Lung (tissue), 12 donors: ENCODE data around the gene OR8G1. TPM values are rescaled to one million over a fixed set of nuclear protein-coding genes. Genes with fewer than 3 reads are reported as not detected.
"Not testable (repeated sequence)": the region's sequence is repeated elsewhere in the genome, so short reads cannot be mapped to it uniquely, and the experiment has no call there.

ENCODE experiments used
- ATAC-seq: fragments of 200-7000 bp; cut with Tn5 transposase; one replicate; pipeline ENCODE4 v1.9.1; 2020; ENCODE audit warnings: moderate number of reproducible peaks; ENCODE audit not compliant: insufficient read depth, low FRiP score
- DNase-seq, 3 donors: peaks; one replicate each; pipeline ENCODE4 v3.0.0-alpha.2; 2013 to 2017
- H3K27ac ChIP-seq, 2 donors: one replicate each; pipeline ENCODE4 v1.5.1; 2013; ENCODE audit warnings: mild to moderate bottlenecking in 2 of 2, moderate library complexity in 2 of 2, control low read depth in 1 of 2, inconsistent platforms in 1 of 2, low read depth in 1 of 2, low read length in 1 of 2
- H3K27me3 ChIP-seq, 3 donors: one replicate each; pipeline ENCODE4 v1.5.1; 2013; ENCODE audit warnings: low read length in 2 of 3; ENCODE audit not compliant: control insufficient read depth in 3 of 3, insufficient read depth in 3 of 3
- H3K36me3 ChIP-seq, 4 donors: one replicate each; pipeline ENCODE4 v1.5.1; 2013; ENCODE audit warnings: low read length in 4 of 4, mild to moderate bottlenecking in 1 of 4, moderate library complexity in 1 of 4; ENCODE audit not compliant: control insufficient read depth in 4 of 4, insufficient read depth in 4 of 4
- H3K4me1 ChIP-seq, 5 donors: one replicate each; pipeline ENCODE4 v1.5.1; 2013; ENCODE audit warnings: low read length in 5 of 5, mild to moderate bottlenecking in 2 of 5, moderate library complexity in 1 of 5; ENCODE audit not compliant: control insufficient read depth in 5 of 5, insufficient read depth in 5 of 5
- H3K4me3 ChIP-seq: one replicate; pipeline ENCODE4 v1.5.1; 2013; ENCODE audit warnings: mild to moderate bottlenecking, control low read depth, moderate library complexity
- H3K9ac ChIP-seq, 2 donors: one replicate each; pipeline ENCODE4 v1.5.1; 2013; ENCODE audit warnings: low read length in 2 of 2, control low read depth in 1 of 2; ENCODE audit not compliant: insufficient read depth in 1 of 2
- H3K9me3 ChIP-seq, 4 donors: one replicate each; pipeline ENCODE4 v1.5.1; 2013; ENCODE audit warnings: low read length in 3 of 4, mild to moderate bottlenecking in 1 of 4, moderate library complexity in 1 of 4; ENCODE audit not compliant: control insufficient read depth in 4 of 4, insufficient read depth in 3 of 4
- WGBS, 2 donors: extraction: QIAGEN DNeasy Blood & Tissue Kit; methylation state at CpG; one replicate each; pipeline ENCODE4 v1.1.7; 2013; 5-methylcytosine and 5-hydroxymethylcytosine counted together
- polyA plus RNA-seq, 2 donors: library from polyadenylated mRNA; stranded (reverse); fragments of 200-250 nt; gene quantifications; one replicate each; pipeline ENCODE4 v1.2.1, GENCODE V29; 2013
- total RNA-seq, 2 donors: library from RNA; depleted of rRNA in 1 of 2; stranded (reverse); fragments of >200 nt in 1 of 2; gene quantifications; one replicate each; pipeline ENCODE4 v1.2.1, GENCODE V29; 2014 to 2021
- TF ChIP-seq, protein P1 (sequence below): IDR thresholded peaks from 2 replicates; pipeline ENCODE4 v1.5.1; 2012; ENCODE audit warnings: mild to moderate bottlenecking; ENCODE audit errors: control extremely low read depth, extremely low read depth
- donor health status: control.
- donor health status: control.
- donor health status: Bipolar disorder and iron deficiency.
- donor health status: healthy.
- donor health status: DM: yes; HTN: yes; CAD: no.

Gene OR8G1
- total and polyA plus RNA-seq, 4 donors, result not detected

DNA sequence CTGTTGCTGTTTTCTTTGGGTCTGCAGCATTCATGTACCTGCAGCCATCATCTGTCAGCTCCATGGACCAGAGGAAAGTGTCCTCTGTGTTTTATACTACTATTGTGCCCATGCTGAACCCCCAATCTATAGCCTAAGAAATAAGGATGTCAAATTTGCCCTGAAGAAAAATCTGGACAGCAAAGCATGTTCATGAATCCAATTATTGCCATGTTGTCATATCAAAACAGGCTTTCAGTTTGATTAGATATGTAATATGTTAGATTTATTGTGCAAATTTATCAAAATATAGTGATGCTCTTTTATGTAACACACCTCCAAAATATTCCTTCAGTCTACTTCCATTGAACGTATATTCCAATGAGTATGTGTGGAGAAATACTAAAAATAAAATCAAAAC, 15.4 kb upstream of the OR8G1 start:
- no peak for DNase-seq
- Histone ChIP-seq H3K27ac (no peak overlapping the region), H3K4me3 (no peak overlapping the region), H3K36me3 (no peaks in the 10 kb centered on the region), H3K9me3 (peaks cover 0 to 2% (median 0%) of the 10 kb centered on the region in 4 donors), H3K9ac (no peak overlapping the region), H3K27me3 (peaks cover 0 to 2% (median 0%) of the 10 kb centered on the region in 3 donors), H3K4me1 (no peaks in the 10 kb centered on the region)
- ATAC-seq, result no peak
- WGBS, 2 donors, result 84 to 95% methylated on average over 1 of the region's 1 CpG
- TF ChIP-seq, protein P1, sequence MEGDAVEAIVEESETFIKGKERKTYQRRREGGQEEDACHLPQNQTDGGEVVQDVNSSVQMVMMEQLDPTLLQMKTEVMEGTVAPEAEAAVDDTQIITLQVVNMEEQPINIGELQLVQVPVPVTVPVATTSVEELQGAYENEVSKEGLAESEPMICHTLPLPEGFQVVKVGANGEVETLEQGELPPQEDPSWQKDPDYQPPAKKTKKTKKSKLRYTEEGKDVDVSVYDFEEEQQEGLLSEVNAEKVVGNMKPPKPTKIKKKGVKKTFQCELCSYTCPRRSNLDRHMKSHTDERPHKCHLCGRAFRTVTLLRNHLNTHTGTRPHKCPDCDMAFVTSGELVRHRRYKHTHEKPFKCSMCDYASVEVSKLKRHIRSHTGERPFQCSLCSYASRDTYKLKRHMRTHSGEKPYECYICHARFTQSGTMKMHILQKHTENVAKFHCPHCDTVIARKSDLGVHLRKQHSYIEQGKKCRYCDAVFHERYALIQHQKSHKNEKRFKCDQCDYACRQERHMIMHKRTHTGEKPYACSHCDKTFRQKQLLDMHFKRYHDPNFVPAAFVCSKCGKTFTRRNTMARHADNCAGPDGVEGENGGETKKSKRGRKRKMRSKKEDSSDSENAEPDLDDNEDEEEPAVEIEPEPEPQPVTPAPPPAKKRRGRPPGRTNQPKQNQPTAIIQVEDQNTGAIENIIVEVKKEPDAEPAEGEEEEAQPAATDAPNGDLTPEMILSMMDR, result no peak

DNA sequence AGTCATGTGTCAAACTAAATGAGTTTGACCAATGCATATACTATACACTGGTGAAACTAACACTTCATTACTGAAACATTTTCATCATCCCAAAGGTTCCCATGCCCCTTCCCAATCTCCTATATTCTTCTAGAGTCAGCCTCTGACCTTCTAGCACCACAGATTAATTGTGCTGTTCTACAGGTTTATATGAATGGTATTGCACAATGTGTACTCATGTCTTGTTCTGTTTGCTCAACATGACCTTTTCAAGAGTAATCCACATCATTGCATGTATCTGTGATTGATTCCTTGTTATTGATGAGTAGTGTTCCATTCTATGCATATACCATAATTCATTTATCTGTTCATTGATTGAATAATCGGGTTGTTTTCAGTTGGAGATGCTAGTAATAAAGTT, 7.5 kb upstream of the OR8G1 start:
- DNase-seq (no peak), ATAC-seq (no peak)
- Histone ChIP-seq H3K9me3 (peaks cover 0 to under 1% (median 0%) of the 10 kb centered on the region in 4 donors), H3K36me3 (no peaks in the 10 kb centered on the region), H3K4me3 (no peak overlapping the region), H3K9ac (no peak overlapping the region), H3K4me1 (no peaks in the 10 kb centered on the region), H3K27me3 (no peaks in the 10 kb centered on the region), H3K27ac (no peak overlapping the region)
- 42 to 44% methylated on average over 1 of the region's 1 CpG for WGBS, 2 donors
- TF ChIP-seq, protein P1, result no peak

DNA sequence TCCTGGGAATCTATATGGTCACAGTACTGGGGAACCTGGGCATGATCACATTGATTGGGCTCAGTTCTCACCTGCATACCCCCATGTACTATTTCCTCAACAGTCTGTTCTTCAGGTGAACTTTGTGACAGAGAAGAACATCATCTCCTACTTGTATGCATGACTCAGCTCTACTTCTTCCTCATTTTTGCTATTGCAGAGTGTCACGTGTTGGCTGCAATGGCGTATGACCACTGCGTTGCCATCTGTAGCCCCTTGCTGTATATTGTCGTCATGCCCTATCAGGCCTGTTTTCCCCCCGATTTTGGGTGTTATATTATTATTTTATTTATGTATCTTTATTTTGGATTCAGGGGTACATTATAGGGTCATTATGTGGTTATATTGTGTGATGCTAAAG, 2.4 kb upstream of the OR8G1 start:
- Histone ChIP-seq H3K27ac (no peak overlapping the region), H3K4me1 (no peaks in the 10 kb centered on the region), H3K36me3 (no peaks in the 10 kb centered on the region), H3K9me3 (peaks cover 0 to 2% (median 0%) of the 10 kb centered on the region in 4 donors), H3K9ac (no peak overlapping the region), H3K4me3 (no peak overlapping the region), H3K27me3 (no peaks in the 10 kb centered on the region)
- WGBS, 2 donors, result 43 to 52% methylated on average over 5 of the region's 5 CpGs
- TF ChIP-seq, protein P1, result no peak
- no peak for DNase-seq
- ATAC-seq, result no peak

DNA sequence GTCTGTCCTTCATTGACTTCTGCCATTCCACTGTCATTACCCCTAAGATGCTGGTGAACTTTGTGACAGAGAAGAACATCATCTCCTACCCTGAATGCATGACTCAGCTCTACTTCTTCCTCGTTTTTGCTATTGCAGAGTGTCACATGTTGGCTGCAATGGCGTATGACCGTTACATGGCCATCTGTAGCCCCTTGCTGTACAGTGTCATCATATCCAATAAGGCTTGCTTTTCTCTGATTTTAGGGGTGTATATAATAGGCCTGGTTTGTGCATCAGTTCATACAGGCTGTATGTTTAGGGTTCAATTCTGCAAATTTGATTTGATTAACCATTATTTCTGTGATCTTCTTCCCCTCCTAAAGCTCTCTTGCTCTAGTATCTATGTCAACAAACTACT, 9.0 kb downstream of the OR8G1 start:
- not testable (repeated sequence) for H3K36me3 ChIP-seq, ATAC-seq, H3K27ac ChIP-seq, H3K4me3 ChIP-seq, H3K9me3 ChIP-seq, H3K4me1 ChIP-seq, H3K9ac ChIP-seq, H3K27me3 ChIP-seq, DNase-seq
- WGBS, 2 donors, result 45 to 54% methylated on average over 3 of the region's 3 CpGs
